SKM-1 treated with dmso at 0.1 percent for 144 hours (cell line): ENCODE results near the gene UGT2B17.
"Not testable (repeated sequence)": the region's sequence is repeated elsewhere in the genome, so short reads cannot be mapped to it uniquely, and the experiment has no call there.

ENCODE experiments used
- DNase-seq: peaks from one replicate; lab custom pipeline; 2025; ENCODE audit not compliant: unreplicated experiment; lab: John Stamatoyannopoulos, UW

Gene UGT2B17

GRCh38 chr4:68569466-68570121, 6.5 kb downstream of the UGT2B17 start:
- DNase-seq: no peak

- DNase-seq: not testable (repeated sequence)
Measured at GRCh38 chr4:68569036-68569435, 7.1 kb downstream of the UGT2B17 start.

GRCh38 chr4:68568535-68568934, 7.6 kb downstream of the UGT2B17 start:
- DNase-seq: not testable (repeated sequence)

- DNase-seq: not testable (repeated sequence)
Measured at GRCh38 chr4:68566364-68566763, 9.8 kb downstream of the UGT2B17 start.

GRCh38 chr4:68565082-68565481, 11.0 kb downstream of the UGT2B17 start:
- DNase-seq: not testable (repeated sequence)

GRCh38 chr4:68560364-68561070, 15.6 kb downstream of the UGT2B17 start:
- not testable (repeated sequence) for DNase-seq

- DNase-seq: not testable (repeated sequence)
Measured at GRCh38 chr4:68553830-68554229, 22.3 kb downstream of the UGT2B17 start.

- DNase-seq: not testable (repeated sequence)
Measured at GRCh38 chr4:68552818-68553811, 23.0 kb downstream of the UGT2B17 start.

GRCh38 chr4:68542742-68543141, 33.4 kb downstream of the UGT2B17 start:
- DNase-seq: not testable (repeated sequence)

- DNase-seq: no peak
Measured at GRCh38 chr4:68536375-68536774, 39.7 kb downstream of the UGT2B17 start.

GRCh38 chr4:68535974-68536373, 40.1 kb downstream of the UGT2B17 start:
- no peak for DNase-seq

GRCh38 chr4:68522232-68522631, 53.9 kb downstream of the UGT2B17 start:
- not testable (repeated sequence) for DNase-seq

- no peak for DNase-seq
Measured at GRCh38 chr4:68520985-68521384, 55.1 kb downstream of the UGT2B17 start.

GRCh38 chr4:68518889-68519288, 57.2 kb downstream of the UGT2B17 start:
- DNase-seq: no peak

GRCh38 chr4:68505452-68505851, 70.7 kb downstream of the UGT2B17 start:
- DNase-seq: not testable (repeated sequence)

- not testable (repeated sequence) for DNase-seq
Measured at GRCh38 chr4:68504836-68505235, 71.3 kb downstream of the UGT2B17 start.

GRCh38 chr4:68503462-68503861, 72.7 kb downstream of the UGT2B17 start:
- not testable (repeated sequence) for DNase-seq

GRCh38 chr4:68499021-68499420, 77.1 kb downstream of the UGT2B17 start:
- DNase-seq: no peak

- peak; percentile 79 for DNase-seq
Measured at GRCh38 chr4:68498413-68499007, 77.6 kb downstream of the UGT2B17 start.

GRCh38 chr4:68494688-68495087, 81.4 kb downstream of the UGT2B17 start:
- peak; percentile 13 for DNase-seq
